ENCODE results near the gene VSNL1. TPM values are rescaled to one million over a fixed set of nuclear protein-coding genes. Genes with fewer than 3 reads are reported as not detected.
"Not testable (repeated sequence)": the region's sequence is repeated elsewhere in the genome, so short reads cannot be mapped to it uniquely, and the experiment has no call there.

Gene VSNL1
- total RNA-seq, 1 donor, result 0.36 TPM

GRCh38 chr2:17558053-17558452 is 17.6 kb downstream of the VSNL1 start:
- H3K36me3 ChIP-seq (ENCODE audit: insufficient read depth, low read length), result no peaks in the 10 kb centered on the region
- no peak overlapping the region for H3K4me3 ChIP-seq (ENCODE audit: insufficient read depth, low read length)
- no peak overlapping the region for H2AFZ ChIP-seq (ENCODE audit: low read length)
- no peak for TF ChIP-seq CTCF (IDR thresholded peaks at IDR 0.05; ENCODE audit: extremely low read depth, low read depth, low read length)
- no peaks in the 10 kb centered on the region for H3K9me3 ChIP-seq (ENCODE audit: low read depth, low read length)
- H3K4me1 ChIP-seq (ENCODE audit: insufficient read depth, low read length), result no peaks in the 10 kb centered on the region
- H3K27ac ChIP-seq (ENCODE audit: low read depth, low read length), result no peak overlapping the region
- no peak overlapping the region for H3K4me2 ChIP-seq (ENCODE audit: insufficient read depth, low read length)
- peaks cover 2% of the 10 kb centered on the region for H3K27me3 ChIP-seq (ENCODE audit: insufficient read depth, low read length)
- H3K79me2 ChIP-seq (ENCODE audit: insufficient read depth, low read length), result no peaks in the 10 kb centered on the region
- H4K20me1 ChIP-seq (ENCODE audit: insufficient read depth, low read length), result no peaks in the 10 kb centered on the region
- DNase-seq (ENCODE audit: insufficient read length, low spot score, missing footprints), result no peak

GRCh38 chr2:17558878-17559277 is 18.4 kb downstream of the VSNL1 start:
- Histone ChIP-seq H3K4me3 (ENCODE audit: insufficient read depth, low read length) (no peak overlapping the region), H3K27me3 (ENCODE audit: insufficient read depth, low read length) (peaks cover 2% of the 10 kb centered on the region), H3K4me1 (ENCODE audit: insufficient read depth, low read length) (no peaks in the 10 kb centered on the region), H3K27ac (ENCODE audit: low read depth, low read length) (no peak overlapping the region), H4K20me1 (ENCODE audit: insufficient read depth, low read length) (no peaks in the 10 kb centered on the region), H2AFZ (ENCODE audit: low read length) (no peak overlapping the region), H3K9me3 (ENCODE audit: low read depth, low read length) (no peaks in the 10 kb centered on the region), H3K4me2 (ENCODE audit: insufficient read depth, low read length) (no peak overlapping the region), H3K79me2 (ENCODE audit: insufficient read depth, low read length) (no peaks in the 10 kb centered on the region), H3K36me3 (ENCODE audit: insufficient read depth, low read length) (no peaks in the 10 kb centered on the region)
- TF ChIP-seq CTCF (IDR thresholded peaks at IDR 0.05; ENCODE audit: extremely low read depth, low read depth, low read length), result no peak
- DNase-seq (ENCODE audit: insufficient read length, low spot score, missing footprints), result no peak

GRCh38 chr2:17565726-17566125 is 25.2 kb downstream of the VSNL1 start:
- DNase-seq (ENCODE audit: insufficient read length, low spot score, missing footprints); H3K36me3 ChIP-seq (ENCODE audit: insufficient read depth, low read length); H4K20me1 ChIP-seq (ENCODE audit: insufficient read depth, low read length): not testable (repeated sequence)

GRCh38 chr2:17571681-17572080 is 31.2 kb downstream of the VSNL1 start:
- Histone ChIP-seq H3K79me2 (ENCODE audit: insufficient read depth, low read length) (no peaks in the 10 kb centered on the region), H3K4me3 (ENCODE audit: insufficient read depth, low read length) (no peak overlapping the region), H3K36me3 (ENCODE audit: insufficient read depth, low read length) (no peaks in the 10 kb centered on the region), H3K4me2 (ENCODE audit: insufficient read depth, low read length) (no peak overlapping the region), H2AFZ (ENCODE audit: low read length) (no peak overlapping the region), H3K4me1 (ENCODE audit: insufficient read depth, low read length) (no peaks in the 10 kb centered on the region), H3K9me3 (ENCODE audit: low read depth, low read length) (no peaks in the 10 kb centered on the region), H3K27me3 (ENCODE audit: insufficient read depth, low read length) (no peaks in the 10 kb centered on the region), H4K20me1 (ENCODE audit: insufficient read depth, low read length) (no peaks in the 10 kb centered on the region), H3K27ac (ENCODE audit: low read depth, low read length) (no peak overlapping the region)
- DNase-seq (ENCODE audit: insufficient read length, low spot score, missing footprints), result no peak
- TF ChIP-seq CTCF (IDR thresholded peaks at IDR 0.05; ENCODE audit: extremely low read depth, low read depth, low read length), result no peak

More at GRCh38 chr2:17565726-17566125, 25.2 kb downstream of the VSNL1 start:
- H3K4me1 ChIP-seq (ENCODE audit: insufficient read depth, low read length); H3K79me2 ChIP-seq (ENCODE audit: insufficient read depth, low read length); H3K4me3 ChIP-seq (ENCODE audit: insufficient read depth, low read length); H3K9me3 ChIP-seq (ENCODE audit: low read depth, low read length); H3K27me3 ChIP-seq (ENCODE audit: insufficient read depth, low read length); H3K4me2 ChIP-seq (ENCODE audit: insufficient read depth, low read length); H2AFZ ChIP-seq (ENCODE audit: low read length); H3K27ac ChIP-seq (ENCODE audit: low read depth, low read length): not testable (repeated sequence)

All from osteoblast (primary cell).